HCT116 (cell line): ENCODE results near the gene EPHX1. TPM values are rescaled to one million over a fixed set of nuclear protein-coding genes. Genes with fewer than 3 reads are reported as not detected.

Source experiments
- ATAC-seq: fragments of 200-7000 bp; cut with Tn5 transposase; 2 replicates; pipeline ENCODE4 v1.9.1; 2020; ENCODE audit warnings: mild to moderate bottlenecking, moderate library complexity
- BruUV-seq: library from RNA; stranded (reverse); fragments of 400-500 nt; replicated peaks from 2 replicates; lab custom pipeline; 2021; lab: Mats Ljungman, UMichigan
- CTCF ChIA-PET: fragments of 300-600 bp; sonication (Branson Sonifier 250); formaldehyde crosslinking; loops from one replicate; lab custom pipeline; 2021; ENCODE audit warnings: antibody characterized with exemption; lab: Charles Lee
- POLR2A ChIA-PET: fragments of 300-600, 350-600 bp; sonication (Branson Sonifier 250); formaldehyde crosslinking; loops from one replicate; lab custom pipeline; 2021; ENCODE audit warnings: antibody characterized with exemption; lab: Charles Lee
- RAD21 ChIA-PET, 2 experiments: fragments of 300-600 bp; sonication (Branson Sonifier 250); formaldehyde crosslinking; loops; one replicate each; lab custom pipeline; 2023; ENCODE audit warnings: low total read pairs in 2 of 2; ENCODE audit not compliant: uncharacterized antibody in 2 of 2, unreplicated experiment in 2 of 2, low non-redundant PET in 1 of 2; lab: Charles Lee
- DNase-seq: peaks from one replicate; pipeline ENCODE4 v3.0.0-alpha.2; 2010; ENCODE audit warnings: low read depth, low spot score
- H2AFZ ChIP-seq: fragments of 200-600 bp; shearing (Covaris generic), sonication (generic); 2 replicates; pipeline ENCODE4 v1.6.1; 2017; ENCODE audit warnings: low read depth, mixed run types, mixed read lengths, antibody characterized with exemption, low read length; ENCODE audit not compliant: poor library complexity, severe bottlenecking
- H3K27ac ChIP-seq: 2 replicates; pipeline ENCODE4 v1.5.1; 2012; ENCODE audit warnings: low read depth, low read length
- H3K27me3 ChIP-seq: fragments of 200-600 bp; sonication (generic); 2 replicates; pipeline ENCODE4 v1.6.1; 2016; ENCODE audit warnings: mixed run types, low read length, mixed read lengths; ENCODE audit not compliant: insufficient read depth
- H3K36me3 ChIP-seq, 2 experiments: fragments of 200-500 bp in 1 of 2; fragments of 200-600 bp in 1 of 2; sonication (Bioruptor generic) in 1 of 2; sonication (generic) in 1 of 2; 2 replicates each; pipeline versions ENCODE4 v1.5.1 to v1.6.1; 2014 to 2016; ENCODE audit warnings: low read length in 2 of 2, inconsistent platforms in 1 of 2, mixed read lengths in 1 of 2, mixed run types in 1 of 2; ENCODE audit not compliant: insufficient read depth in 2 of 2, control insufficient read depth in 1 of 2
- H3K4me1 ChIP-seq, 2 experiments: fragments of 200-600 bp in 1 of 2; sonication (generic) in 1 of 2; 2 replicates each; pipeline versions ENCODE4 v1.5.1 to v1.6.1; 2012 to 2017; ENCODE audit warnings: low read length in 2 of 2, inconsistent platforms in 1 of 2, mild to moderate bottlenecking in 1 of 2, mixed read lengths in 1 of 2, mixed run types in 1 of 2, moderate library complexity in 1 of 2; ENCODE audit not compliant: insufficient read depth in 2 of 2, control insufficient read depth in 1 of 2
- H3K4me2 ChIP-seq: fragments of 200-600 bp; sonication (generic); 2 replicates; pipeline ENCODE4 v1.6.1; 2017; ENCODE audit warnings: mixed run types, low read length, mixed read lengths
- H3K4me3 ChIP-seq, 2 experiments: fragments of 200-600 bp in 1 of 2; sonication (generic) in 1 of 2; replicated peaks in 1 of 2; 2 replicates each; pipeline ENCODE4 v1.5.1; 2011 to 2016; ENCODE audit warnings: low read length in 2 of 2, control low read depth in 1 of 2, low read depth in 1 of 2, mild to moderate bottlenecking in 1 of 2, mixed read lengths in 1 of 2, mixed run types in 1 of 2
- H3K79me2 ChIP-seq: fragments of 200-600 bp; sonication (generic); 2 replicates; pipeline ENCODE4 v1.6.1; 2017; ENCODE audit warnings: mild to moderate bottlenecking, mixed run types, low read length, moderate library complexity, mixed read lengths; ENCODE audit not compliant: insufficient read depth
- H3K9ac ChIP-seq: fragments of 200-600 bp; sonication (generic); 2 replicates; pipeline ENCODE4 v1.6.1; 2016; ENCODE audit warnings: low read length, mixed read lengths
- H3K9me2 ChIP-seq: fragments of 200-600 bp; sonication (generic), shearing (Covaris generic); 2 replicates; pipeline ENCODE4 v1.6.1; 2017; ENCODE audit warnings: mixed run types, mild to moderate bottlenecking, moderate library complexity; ENCODE audit not compliant: insufficient read depth
- H3K9me3 ChIP-seq, 2 experiments: fragments of 200-500 bp in 1 of 2; fragments of 200-600 bp in 1 of 2; sonication (Bioruptor generic) in 1 of 2; sonication (generic) in 1 of 2; 2 replicates each; pipeline ENCODE4 v1.6.1; 2014 to 2017; ENCODE audit warnings: low read length in 2 of 2, mixed read lengths in 2 of 2, inconsistent platforms in 1 of 2, low read depth in 1 of 2, mild to moderate bottlenecking in 1 of 2, mixed run types in 1 of 2, moderate library complexity in 1 of 2; ENCODE audit not compliant: control insufficient read depth in 1 of 2, insufficient read depth in 1 of 2
- H4K20me1 ChIP-seq: fragments of 200-600 bp; sonication (generic), shearing (Covaris generic); 2 replicates; pipeline ENCODE4 v1.6.1; 2017; ENCODE audit warnings: mixed run types, mild to moderate bottlenecking, moderate library complexity; ENCODE audit not compliant: insufficient read depth
- ATF3 ChIP-seq: IDR thresholded peaks from 2 replicates; pipeline ENCODE4 v1.6.1; 2012
- CBX3 ChIP-seq: IDR thresholded peaks from 2 replicates; pipeline ENCODE4 v1.6.1; 2012; ENCODE audit warnings: low read depth
- CEBPB ChIP-seq: IDR thresholded peaks from 2 replicates; pipeline ENCODE4 v1.6.1; 2012; ENCODE audit warnings: low read depth
- EGR1 ChIP-seq: IDR thresholded peaks from 2 replicates; pipeline ENCODE4 v1.6.1; 2012; ENCODE audit warnings: low read depth
- ELF1 ChIP-seq: IDR thresholded peaks from 2 replicates; pipeline ENCODE4 v1.6.1; 2012; ENCODE audit warnings: low read depth, borderline replicate concordance
- EZH2 ChIP-seq: fragments of 200-600 bp; sonication (generic); IDR thresholded peaks from 2 replicates; pipeline ENCODE4 v1.6.1; 2017; ENCODE audit warnings: antibody characterized with exemption, mixed run types
- EZH2phosphoT487 ChIP-seq: fragments of 200-600 bp; IDR thresholded peaks from 2 replicates; pipeline ENCODE4 v1.6.1; 2018; ENCODE audit warnings: antibody characterized with exemption, borderline replicate concordance
- MAX ChIP-seq: IDR thresholded peaks from 2 replicates; pipeline ENCODE4 v1.6.1; 2012
- POLR2A ChIP-seq: IDR thresholded peaks from 2 replicates; pipeline ENCODE4 v1.7.0; 2011; ENCODE audit warnings: borderline replicate concordance; ENCODE audit not compliant: insufficient read depth, insufficient read length; ENCODE audit errors: extremely low read depth
- RAD21 ChIP-seq: IDR thresholded peaks from 2 replicates; pipeline ENCODE4 v1.6.1; 2012; ENCODE audit warnings: low read depth, mild to moderate bottlenecking
- REST ChIP-seq: IDR thresholded peaks from 2 replicates; pipeline ENCODE4 v1.6.1; 2012; ENCODE audit warnings: low read depth
- SIN3A ChIP-seq: IDR thresholded peaks from 2 replicates; pipeline ENCODE4 v1.6.1; 2012; ENCODE audit warnings: low read depth
- SP1 ChIP-seq: IDR thresholded peaks from 2 replicates; pipeline ENCODE4 v1.6.1; 2012; ENCODE audit warnings: low read depth
- SRF ChIP-seq: IDR thresholded peaks from 2 replicates; pipeline ENCODE4 v1.6.1; 2012; ENCODE audit warnings: low read depth
- TCF7L2 ChIP-seq: IDR thresholded peaks from 2 replicates; pipeline ENCODE4 v1.7.0; 2011; ENCODE audit warnings: borderline replicate concordance, inconsistent platforms; ENCODE audit not compliant: insufficient read depth, insufficient read length; ENCODE audit errors: extremely low read depth
- YY1 ChIP-seq: IDR thresholded peaks from 2 replicates; pipeline ENCODE4 v1.6.1; 2011; ENCODE audit warnings: low read length, low read depth, moderate library complexity, mild to moderate bottlenecking; ENCODE audit not compliant: insufficient replicate concordance; ENCODE audit errors: extremely low read depth
- ZBTB33 ChIP-seq: IDR thresholded peaks from 2 replicates; pipeline ENCODE4 v1.6.1; 2011; ENCODE audit warnings: mild to moderate bottlenecking, low read length, moderate library complexity; ENCODE audit not compliant: insufficient replicate concordance; ENCODE audit errors: extremely low read depth
- ZNF274 ChIP-seq: fragments of 200-500 bp; sonication (Bioruptor generic); IDR thresholded peaks from 2 replicates; pipeline ENCODE4 v1.6.1; 2014; ENCODE audit warnings: mild to moderate bottlenecking, low read depth, low read length, inconsistent platforms
- intact Hi-C: fragments of 100-400 bp; cut with micrococcal nuclease; formaldehyde crosslinking; loops from 2 replicates; pipeline ENCODE4 v1.10.0; 2022
- total RNA-seq: library from RNA; stranded (reverse); gene quantifications from one replicate; pipeline ENCODE4 v1.2.1, GENCODE V29; 2021; ENCODE audit not compliant: unreplicated experiment

The EPHX1 gene
- total RNA-seq, 1 experiment from 2014 or later = 44.6 TPM

GRCh38 chr1:225878282-225878681, 68.4 kb downstream of the EPHX1 start:
- Histone ChIP-seq H3K27me3 (no peaks in the 10 kb centered on the region), H3K79me2 (no peaks in the 10 kb centered on the region; the same call in 1 of the 2 replicates), H3K27ac (no peak overlapping the region; the same call in 1 of the 2 replicates), H2AFZ (no peak overlapping the region), H3K36me3 (peaks cover 0 to 12% of the 10 kb centered on the region in 2 experiments; a peak in 2 of 4 replicates), H4K20me1 (no peaks in the 10 kb centered on the region), H3K4me3 (no peak overlapping the region), H3K4me1 (peaks cover 50 to 72% of the 10 kb centered on the region in 2 experiments), H3K9me3 (no peaks in the 10 kb centered on the region), H3K4me2 (no peak overlapping the region), H3K9ac (no peak overlapping the region), H3K9me2 (no peaks in the 10 kb centered on the region)
- TF ChIP-seq TCF7L2 (no peak), ZBTB33 (no peak), EZH2phosphoT487 (no peak), RAD21 (no peak), EZH2 (no peak), SRF (no peak), REST (no peak), SIN3A (no peak), CBX3 (no peak), CEBPB (no peak), MAX (no peak), POLR2A (no peak), ZNF274 (no peak), EGR1 (no peak), ELF1 (no peak), SP1 (no peak), ATF3 (no peak), YY1 (no peak)
- ChIA-PET RAD21 (no interaction called here), POLR2A (interaction anchor here (0.9 kb wide), 1 partner anchor 11 kb away, joined by 3 read pairs; the partner anchor contains the start of gene LEFTY1), CTCF (interaction anchor here (1.8 kb wide), 1 partner anchor 33 kb away, joined by 5 read pairs; no protein-coding TSS in a partner anchor)
- DNase-seq (no peak), ATAC-seq (no peak)
- intact Hi-C loops = no loop called here
- no TSS peak for BruUV-seq
